Testis (tissue), 3 donors: ENCODE measurements around the gene GRHPR. TPM values are rescaled to one million over a fixed set of nuclear protein-coding genes. Genes with fewer than 3 reads are reported as not detected.

Source experiments
- DNase-seq: peaks from one replicate; pipeline ENCODE4 v3.0.0-alpha.2; 2019
- H3K27ac ChIP-seq, 2 donors: fragments of 200-600 bp; sonication (generic); one replicate each; pipeline ENCODE4 v1.5.1; 2019
- H3K27me3 ChIP-seq: fragments of 200-600 bp; sonication (generic); one replicate; pipeline ENCODE4 v1.5.1; 2019
- H3K36me3 ChIP-seq: fragments of 200-600 bp; sonication (generic); one replicate; pipeline ENCODE4 v1.5.1; 2017; ENCODE audit warnings: low read depth; ENCODE audit errors: missing control alignments
- H3K4me1 ChIP-seq: fragments of 200-600 bp; sonication (generic); one replicate; pipeline ENCODE4 v1.5.1; 2019
- H3K4me3 ChIP-seq, 2 donors: fragments of 200-600 bp; sonication (generic); one replicate each; pipeline ENCODE4 v1.5.1; 2017 to 2019
- H3K9me3 ChIP-seq: fragments of 200-600 bp; sonication (generic); one replicate; pipeline ENCODE4 v1.5.1; 2017
- POLR2A ChIP-seq: fragments of 450-650 bp; IDR thresholded peaks from one replicate; pipeline ENCODE4 v1.6.1; 2017; ENCODE audit warnings: antibody characterized with exemption, mild to moderate bottlenecking, moderate library complexity
- WGBS, 2 donors: methylation state at CpG; one replicate each; pipeline ENCODE4 v1.1.5; 2018; 5-methylcytosine and 5-hydroxymethylcytosine counted together
- intact Hi-C: fragments of 100-400 bp; cut with DNase I; formaldehyde crosslinking; loops from one replicate; pipeline ENCODE4 v1.15.1; 2023; ENCODE audit warnings: low total_unique reads
- polyA plus RNA-seq: library from polyadenylated mRNA; stranded (reverse); fragments of 350-450 nt; fragmentation: Illumina TruSeq; extraction: RNeasy Lipid Tissue Mini Kit (QIAGEN cat#74804); gene quantifications from one replicate; pipeline ENCODE4 v1.2.3, GENCODE V29; 2014; ENCODE audit warnings: low read depth, low replicate concordance; ENCODE audit not compliant: insufficient read depth
- total RNA-seq, 2 donors: library from RNA; depleted of rRNA; stranded (reverse); fragments of >200 nt; gene quantifications; one replicate each; pipeline ENCODE4 v1.2.3, GENCODE V29; 2016
- TF ChIP-seq, protein P1 (sequence below), 3 experiments: fragments of 450-650 bp in 2 of 3; fragments of 200-600 bp in 1 of 3; sonication (generic) in 1 of 3; IDR thresholded peaks; one replicate each; pipeline ENCODE4 v1.5.1; 2016 to 2019; ENCODE audit warnings: antibody characterized with exemption in 3 of 3, mild to moderate bottlenecking in 2 of 3, moderate library complexity in 1 of 3

GRHPR gene
- total and polyA plus RNA-seq, 3 donors from 2014 or later = 130 to 262 (median 195) TPM

DNA sequence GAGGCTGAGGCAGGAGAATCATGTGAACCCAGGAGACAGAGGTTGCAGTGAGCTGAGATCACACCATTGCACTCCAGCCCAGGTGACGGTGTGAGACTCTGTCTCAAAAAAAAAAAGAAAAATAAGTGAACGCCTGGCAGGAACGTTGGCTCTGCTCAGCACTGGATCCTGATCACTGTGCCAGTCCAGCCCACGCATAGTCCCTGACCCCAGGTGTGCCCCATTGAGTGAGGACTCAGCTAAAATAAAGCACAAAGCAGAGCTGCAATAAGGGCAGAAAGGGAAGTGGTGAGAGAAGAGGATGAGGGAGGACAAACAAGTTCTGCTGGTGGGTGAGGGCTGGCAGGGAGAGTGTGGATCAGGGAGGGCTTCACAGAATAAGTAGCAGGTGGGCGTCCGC, 4.3 kb downstream of the GRHPR start:
- DNase-seq = no peak
- Histone ChIP-seq H3K27me3 (no peaks in the 10 kb centered on the region), H3K4me1 (peaks cover 45% of the 10 kb centered on the region), H3K36me3 (no peaks in the 10 kb centered on the region), H3K4me3 (no peak overlapping the region), H3K27ac (no peak overlapping the region), H3K9me3 (no peaks in the 10 kb centered on the region)
- intact Hi-C loops = no loop called here
- whole genome bisulfite sequencing, 2 donors = 79 to 84% methylated on average over 6 of the region's 6 CpGs
- TF ChIP-seq, protein P1, sequence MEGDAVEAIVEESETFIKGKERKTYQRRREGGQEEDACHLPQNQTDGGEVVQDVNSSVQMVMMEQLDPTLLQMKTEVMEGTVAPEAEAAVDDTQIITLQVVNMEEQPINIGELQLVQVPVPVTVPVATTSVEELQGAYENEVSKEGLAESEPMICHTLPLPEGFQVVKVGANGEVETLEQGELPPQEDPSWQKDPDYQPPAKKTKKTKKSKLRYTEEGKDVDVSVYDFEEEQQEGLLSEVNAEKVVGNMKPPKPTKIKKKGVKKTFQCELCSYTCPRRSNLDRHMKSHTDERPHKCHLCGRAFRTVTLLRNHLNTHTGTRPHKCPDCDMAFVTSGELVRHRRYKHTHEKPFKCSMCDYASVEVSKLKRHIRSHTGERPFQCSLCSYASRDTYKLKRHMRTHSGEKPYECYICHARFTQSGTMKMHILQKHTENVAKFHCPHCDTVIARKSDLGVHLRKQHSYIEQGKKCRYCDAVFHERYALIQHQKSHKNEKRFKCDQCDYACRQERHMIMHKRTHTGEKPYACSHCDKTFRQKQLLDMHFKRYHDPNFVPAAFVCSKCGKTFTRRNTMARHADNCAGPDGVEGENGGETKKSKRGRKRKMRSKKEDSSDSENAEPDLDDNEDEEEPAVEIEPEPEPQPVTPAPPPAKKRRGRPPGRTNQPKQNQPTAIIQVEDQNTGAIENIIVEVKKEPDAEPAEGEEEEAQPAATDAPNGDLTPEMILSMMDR (IDR thresholded peaks at IDR 0.05) = no peak
- no peak for TF ChIP-seq POLR2A

DNA sequence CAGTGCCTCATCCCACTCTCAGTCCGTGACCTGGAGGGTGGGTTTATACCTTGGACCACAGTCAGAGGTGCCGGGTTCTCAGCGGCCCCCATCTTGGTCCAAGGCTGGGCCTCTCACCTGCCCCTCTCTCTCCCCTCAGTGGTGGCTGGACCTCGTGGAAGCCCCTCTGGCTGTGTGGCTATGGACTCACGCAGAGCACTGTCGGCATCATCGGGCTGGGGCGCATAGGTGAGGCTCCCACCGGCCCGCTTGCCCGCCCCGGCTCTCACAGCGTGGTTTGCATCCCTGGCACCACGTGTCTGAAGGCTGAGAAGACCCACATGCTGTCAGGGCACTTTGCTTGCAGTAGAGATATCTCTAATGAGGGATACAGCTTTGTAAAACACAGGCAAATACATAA, 5.8 kb downstream of the GRHPR start:
- 94% methylated on average over 13 to 14 of the region's 14 CpGs for WGBS, 2 donors
- H3K27me3 ChIP-seq = no peaks in the 10 kb centered on the region
- no peaks in the 10 kb centered on the region for H3K36me3 ChIP-seq
- H3K4me3 ChIP-seq = no peak overlapping the region
- H3K4me1 ChIP-seq = peaks cover 53% of the 10 kb centered on the region
- no peak for DNase-seq
- TF ChIP-seq POLR2A = no peak
- TF ChIP-seq, protein P1 (IDR thresholded peaks at IDR 0.05) = no peak
- intact Hi-C loops = no loop called here
- H3K27ac ChIP-seq = no peak overlapping the region
- no peaks in the 10 kb centered on the region for H3K9me3 ChIP-seq

DNA sequence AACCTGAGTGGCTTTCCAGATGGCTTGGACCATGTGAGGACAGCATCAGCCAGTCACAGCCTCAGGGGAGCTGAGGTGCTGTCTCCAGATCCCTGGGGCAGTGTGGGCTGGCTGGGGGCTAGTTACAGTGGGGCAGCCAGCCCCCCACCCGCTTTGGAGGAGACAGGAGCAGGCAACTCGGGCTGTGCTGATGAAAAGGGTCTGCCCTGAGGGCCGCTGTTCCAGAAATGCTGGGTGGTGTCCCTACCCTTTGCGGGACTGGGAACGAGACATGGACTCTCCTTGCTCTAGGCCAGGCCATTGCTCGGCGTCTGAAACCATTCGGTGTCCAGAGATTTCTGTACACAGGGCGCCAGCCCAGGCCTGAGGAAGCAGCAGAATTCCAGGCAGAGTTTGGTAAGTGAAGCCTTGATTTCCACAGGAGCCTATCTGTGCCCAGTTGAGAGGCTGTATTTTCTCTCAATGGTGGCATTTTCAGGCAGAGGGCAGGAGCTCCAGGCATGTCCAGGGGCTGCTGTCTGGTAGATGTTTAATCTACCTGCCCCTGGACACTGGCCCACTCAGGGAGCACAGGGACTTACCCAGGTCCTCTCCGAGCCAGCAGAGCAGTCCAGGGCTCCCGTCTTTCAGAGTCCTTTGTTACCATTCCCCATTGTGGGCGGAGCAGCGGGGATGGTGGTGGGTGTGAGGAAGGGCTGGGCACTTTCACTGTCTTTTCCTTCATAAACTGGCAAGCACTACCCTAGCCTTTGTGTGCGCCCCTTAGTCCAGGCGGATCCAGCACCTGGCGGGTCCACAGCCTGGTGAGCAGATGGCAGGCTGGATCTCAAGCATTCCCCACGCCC, 7.2 kb downstream of the GRHPR start:
- Histone ChIP-seq H3K9me3 (no peaks in the 10 kb centered on the region), H3K27ac (peak overlapping the region in 1 of 2 donors; percentile 11), H3K27me3 (no peaks in the 10 kb centered on the region), H3K36me3 (no peaks in the 10 kb centered on the region), H3K4me3 (no peak overlapping the region), H3K4me1 (peaks cover 52% of the 10 kb centered on the region)
- intact Hi-C loops = no loop called here
- TF ChIP-seq, protein P1 (IDR thresholded peaks at IDR 0.05) = no peak
- TF ChIP-seq POLR2A = no peak
- 91% methylated on average over 17 of the region's 17 CpGs; no CpG with 5 or more reads in 1 of the 2 donors for WGBS, 2 donors
- no peak for DNase-seq

DNA sequence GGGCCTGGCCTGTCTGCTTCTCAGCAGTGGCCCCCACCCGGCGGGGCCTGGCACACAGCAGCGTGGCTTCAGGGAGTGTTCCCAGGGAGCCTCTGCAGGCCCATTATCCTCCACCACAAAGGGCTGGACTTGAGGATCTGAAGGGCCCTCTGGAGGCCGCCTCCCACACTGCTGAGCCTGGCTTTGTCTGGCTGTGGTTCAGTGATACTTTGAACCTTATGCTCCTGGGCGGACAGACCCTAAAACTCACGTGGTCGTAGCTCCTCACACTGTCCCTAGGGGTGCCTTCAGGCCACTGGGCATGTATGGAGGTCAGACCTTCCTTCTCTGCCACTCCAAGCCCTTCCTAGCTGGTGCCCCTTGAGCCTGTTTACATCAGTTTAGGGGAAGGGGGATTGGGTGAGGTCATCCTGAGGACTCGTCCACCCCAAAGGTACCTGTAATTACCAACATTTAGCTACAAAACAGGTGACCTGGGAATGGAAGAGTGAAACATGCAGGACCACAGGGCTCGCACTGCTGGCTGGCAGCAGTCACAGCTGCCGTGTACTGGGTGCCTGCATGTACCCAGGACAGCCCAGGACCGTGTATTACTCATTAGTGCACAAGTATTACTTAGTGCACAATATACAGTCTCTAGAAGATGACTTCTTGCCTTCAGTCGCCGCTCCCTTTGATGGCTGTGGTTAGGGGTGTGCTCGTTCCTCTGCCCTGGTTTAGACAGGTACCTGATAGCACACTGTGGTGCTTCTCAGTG, 8.5 kb downstream of the GRHPR start:
- Histone ChIP-seq H3K27me3 (no peaks in the 10 kb centered on the region), H3K4me3 (no peak overlapping the region), H3K9me3 (no peaks in the 10 kb centered on the region), H3K4me1 (peaks cover 39% of the 10 kb centered on the region), H3K36me3 (no peaks in the 10 kb centered on the region), H3K27ac (peak overlapping the region; percentile 4 to 9)
- intact Hi-C loops = no loop called here
- peak; percentile 84 for DNase-seq
- no peak for TF ChIP-seq POLR2A
- TF ChIP-seq, protein P1 (IDR thresholded peaks at IDR 0.05) = no peak
- WGBS, 2 donors = 43 to 57% methylated on average over 8 to 14 of the region's 14 CpGs
